Neural cell (in vitro differentiated cells): ENCODE measurements around the gene CMTM5. TPM values are rescaled to one million over a fixed set of nuclear protein-coding genes. Genes with fewer than 3 reads are reported as not detected.

Experiments
- H2AFZ ChIP-seq: fragments of 200-600, 300-800 bp; sonication (generic), shearing (Covaris generic); 2 replicates; pipeline ENCODE4 v1.6.0; 2014; ENCODE audit warnings: low read depth, mild to moderate bottlenecking, antibody characterized with exemption, low read length, moderate library complexity
- H3F3A ChIP-seq: fragments of 200-600 bp; shearing (Covaris generic); 2 replicates; pipeline ENCODE4 v1.6.1; 2016; ENCODE audit warnings: mild to moderate bottlenecking, moderate library complexity, mixed read lengths, antibody characterized with exemption, low read length; ENCODE audit not compliant: insufficient read depth, poor library complexity, severe bottlenecking
- H3K27ac ChIP-seq: fragments of 200-600, 300-800 bp; sonication (generic), shearing (Covaris generic); 2 replicates; pipeline ENCODE4 v1.5.1; 2014; ENCODE audit warnings: mild to moderate bottlenecking, low read length, moderate library complexity
- H3K27me3 ChIP-seq: fragments of 300-800, 200-600 bp; sonication (generic), shearing (Covaris generic); 2 replicates; pipeline ENCODE4 v1.6.0; 2014; ENCODE audit warnings: mild to moderate bottlenecking, low read depth, low read length, moderate library complexity; ENCODE audit not compliant: insufficient read depth
- H3K36me3 ChIP-seq: fragments of 300-800, 200-600 bp; sonication (generic), shearing (Covaris generic); 2 replicates; pipeline ENCODE4 v1.5.1; 2014; ENCODE audit warnings: mild to moderate bottlenecking, antibody characterized with exemption, low read length, moderate library complexity; ENCODE audit not compliant: insufficient read depth
- H3K4me2 ChIP-seq: fragments of 300-800, 200-600 bp; sonication (generic), shearing (Covaris generic); 2 replicates; pipeline ENCODE4 v1.6.0; 2014; ENCODE audit warnings: mild to moderate bottlenecking, low read length
- H3K4me3 ChIP-seq: fragments of 300-800, 200-600 bp; sonication (generic), shearing (Covaris generic); 2 replicates; pipeline ENCODE4 v1.5.1; 2014; ENCODE audit warnings: mild to moderate bottlenecking, low read length, moderate library complexity
- H3K79me2 ChIP-seq: fragments of 200-600 bp; shearing (Covaris generic); replicated peaks from 2 replicates; pipeline ENCODE4 v1.6.0; 2014; ENCODE audit warnings: mild to moderate bottlenecking, low read length, moderate library complexity; ENCODE audit not compliant: insufficient read depth
- H3K9ac ChIP-seq: fragments of 300-800, 200-600 bp; sonication (generic), shearing (Covaris generic); 2 replicates; pipeline ENCODE4 v1.6.1; 2016; ENCODE audit warnings: mild to moderate bottlenecking, low read length, mixed read lengths
- H3K9me2 ChIP-seq: fragments of 200-600 bp; shearing (Covaris generic); 2 replicates; pipeline ENCODE4 v1.6.1; 2016; ENCODE audit warnings: mild to moderate bottlenecking, low read length, mixed read lengths; ENCODE audit not compliant: insufficient read depth
- H3K9me3 ChIP-seq: fragments of 200-600, 300-800 bp; sonication (generic), shearing (Covaris generic); 2 replicates; pipeline ENCODE4 v1.6.1; 2016; ENCODE audit warnings: mild to moderate bottlenecking, mixed run types, low read length, moderate library complexity, mixed read lengths
- H4K20me1 ChIP-seq: fragments of 200-600 bp; shearing (Covaris generic); 2 replicates; pipeline ENCODE4 v1.6.1; 2016; ENCODE audit warnings: mild to moderate bottlenecking, mixed run types; ENCODE audit not compliant: insufficient read depth
- EP300 ChIP-seq: fragments of 450-650 bp; conservative IDR thresholded peaks from 2 replicates; pipeline ENCODE4 v1.6.1; 2014; ENCODE audit warnings: antibody characterized with exemption, mild to moderate bottlenecking, moderate library complexity; ENCODE audit not compliant: poor library complexity, severe bottlenecking
- EZH2 ChIP-seq: fragments of 200-600, 300-800 bp; shearing (Covaris generic), sonication (generic); IDR thresholded peaks from 2 replicates; pipeline ENCODE4 v1.6.1; 2014; ENCODE audit warnings: antibody characterized with exemption, low read length, borderline replicate concordance, mild to moderate bottlenecking; ENCODE audit not compliant: insufficient read depth, poor library complexity, severe bottlenecking
- MXI1 ChIP-seq: fragments of 450-650 bp; conservative IDR thresholded peaks from 2 replicates; pipeline ENCODE4 v1.6.1; 2014; ENCODE audit warnings: antibody characterized with exemption, mild to moderate bottlenecking; ENCODE audit not compliant: poor library complexity, severe bottlenecking
- POLR2AphosphoS5 ChIP-seq: IDR thresholded peaks from 2 replicates; pipeline ENCODE4 v1.6.1; 2012
- RAD21 ChIP-seq: fragments of 450-650 bp; conservative IDR thresholded peaks from 2 replicates; pipeline ENCODE4 v1.6.1; 2014; ENCODE audit warnings: antibody characterized with exemption, mild to moderate bottlenecking, moderate library complexity
- SMC3 ChIP-seq: fragments of 450-650 bp; conservative IDR thresholded peaks from 2 replicates; pipeline ENCODE4 v1.6.1; 2014; ENCODE audit warnings: antibody characterized with exemption, mild to moderate bottlenecking, moderate library complexity; ENCODE audit not compliant: poor library complexity
- TAF1 ChIP-seq: IDR thresholded peaks from 2 replicates; pipeline ENCODE4 v1.6.1; 2012; ENCODE audit warnings: low read depth
- polyA plus RNA-seq: library from polyadenylated mRNA; depleted of rRNA; stranded (reverse); fragments of >200 nt; gene quantifications from 2 replicates; pipeline ENCODE4 v1.2.3, GENCODE V29; 2014
- TF ChIP-seq, protein P1 (sequence below): IDR thresholded peaks from 2 replicates; pipeline ENCODE4 v1.6.1; 2012; ENCODE audit warnings: borderline replicate concordance
- TF ChIP-seq, protein P2 (sequence below): fragments of 450-650 bp; IDR thresholded peaks from 2 replicates; pipeline ENCODE4 v1.5.1; 2014; ENCODE audit warnings: antibody characterized with exemption, mild to moderate bottlenecking, moderate library complexity; ENCODE audit not compliant: poor library complexity, severe bottlenecking

The CMTM5 gene
- polyA plus RNA-seq, 1 donor from 2014 or later: not detected

DNA sequence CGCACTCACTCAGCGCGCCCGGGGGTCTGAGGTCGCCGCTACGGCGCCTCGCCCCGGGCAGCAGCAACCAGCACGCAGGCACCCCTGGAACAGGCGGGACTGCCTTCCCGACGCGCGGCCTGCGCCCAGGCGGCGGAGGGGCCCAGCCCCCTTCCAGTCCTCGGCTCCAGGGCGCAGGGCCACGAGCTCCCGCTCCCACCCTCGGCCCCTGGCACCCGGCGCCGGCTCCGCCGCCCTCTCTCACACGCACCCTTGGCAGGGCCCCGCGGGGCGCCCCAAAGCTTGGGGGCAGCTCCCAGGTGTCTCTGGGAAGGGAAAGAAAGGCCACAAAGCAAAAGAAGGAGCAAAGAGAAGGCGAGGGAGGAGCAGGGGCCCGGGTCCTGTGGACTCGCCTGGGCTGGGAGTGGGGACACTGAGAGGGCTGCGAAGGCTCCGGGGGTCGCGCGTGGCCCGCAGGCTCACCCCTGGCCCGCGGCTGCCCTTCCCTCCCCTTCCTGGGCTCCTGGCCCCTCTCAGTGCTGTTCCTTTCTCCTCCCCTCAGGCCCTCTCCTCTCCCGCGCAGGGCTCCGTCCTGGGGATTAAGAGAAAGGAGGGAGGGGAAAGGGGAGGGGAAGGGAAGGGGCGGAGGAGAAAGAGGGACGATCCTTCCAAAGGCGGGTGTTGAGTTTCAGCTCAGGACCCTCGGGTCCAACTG is 11.0 kb upstream of the CMTM5 start:
- H3K9me2 ChIP-seq: no peaks in the 10 kb centered on the region
- peak overlapping the region; percentile 21 for H3K4me3 ChIP-seq
- no peaks in the 10 kb centered on the region for H4K20me1 ChIP-seq
- TF ChIP-seq, protein P1, sequence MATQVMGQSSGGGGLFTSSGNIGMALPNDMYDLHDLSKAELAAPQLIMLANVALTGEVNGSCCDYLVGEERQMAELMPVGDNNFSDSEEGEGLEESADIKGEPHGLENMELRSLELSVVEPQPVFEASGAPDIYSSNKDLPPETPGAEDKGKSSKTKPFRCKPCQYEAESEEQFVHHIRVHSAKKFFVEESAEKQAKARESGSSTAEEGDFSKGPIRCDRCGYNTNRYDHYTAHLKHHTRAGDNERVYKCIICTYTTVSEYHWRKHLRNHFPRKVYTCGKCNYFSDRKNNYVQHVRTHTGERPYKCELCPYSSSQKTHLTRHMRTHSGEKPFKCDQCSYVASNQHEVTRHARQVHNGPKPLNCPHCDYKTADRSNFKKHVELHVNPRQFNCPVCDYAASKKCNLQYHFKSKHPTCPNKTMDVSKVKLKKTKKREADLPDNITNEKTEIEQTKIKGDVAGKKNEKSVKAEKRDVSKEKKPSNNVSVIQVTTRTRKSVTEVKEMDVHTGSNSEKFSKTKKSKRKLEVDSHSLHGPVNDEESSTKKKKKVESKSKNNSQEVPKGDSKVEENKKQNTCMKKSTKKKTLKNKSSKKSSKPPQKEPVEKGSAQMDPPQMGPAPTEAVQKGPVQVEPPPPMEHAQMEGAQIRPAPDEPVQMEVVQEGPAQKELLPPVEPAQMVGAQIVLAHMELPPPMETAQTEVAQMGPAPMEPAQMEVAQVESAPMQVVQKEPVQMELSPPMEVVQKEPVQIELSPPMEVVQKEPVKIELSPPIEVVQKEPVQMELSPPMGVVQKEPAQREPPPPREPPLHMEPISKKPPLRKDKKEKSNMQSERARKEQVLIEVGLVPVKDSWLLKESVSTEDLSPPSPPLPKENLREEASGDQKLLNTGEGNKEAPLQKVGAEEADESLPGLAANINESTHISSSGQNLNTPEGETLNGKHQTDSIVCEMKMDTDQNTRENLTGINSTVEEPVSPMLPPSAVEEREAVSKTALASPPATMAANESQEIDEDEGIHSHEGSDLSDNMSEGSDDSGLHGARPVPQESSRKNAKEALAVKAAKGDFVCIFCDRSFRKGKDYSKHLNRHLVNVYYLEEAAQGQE: no peak
- TF ChIP-seq EP300 (no peak), RAD21 (no peak), TAF1 (no peak), SMC3 (no peak), POLR2AphosphoS5 (no peak), EZH2 (no peak), MXI1 (no peak)
- TF ChIP-seq, protein P2, sequence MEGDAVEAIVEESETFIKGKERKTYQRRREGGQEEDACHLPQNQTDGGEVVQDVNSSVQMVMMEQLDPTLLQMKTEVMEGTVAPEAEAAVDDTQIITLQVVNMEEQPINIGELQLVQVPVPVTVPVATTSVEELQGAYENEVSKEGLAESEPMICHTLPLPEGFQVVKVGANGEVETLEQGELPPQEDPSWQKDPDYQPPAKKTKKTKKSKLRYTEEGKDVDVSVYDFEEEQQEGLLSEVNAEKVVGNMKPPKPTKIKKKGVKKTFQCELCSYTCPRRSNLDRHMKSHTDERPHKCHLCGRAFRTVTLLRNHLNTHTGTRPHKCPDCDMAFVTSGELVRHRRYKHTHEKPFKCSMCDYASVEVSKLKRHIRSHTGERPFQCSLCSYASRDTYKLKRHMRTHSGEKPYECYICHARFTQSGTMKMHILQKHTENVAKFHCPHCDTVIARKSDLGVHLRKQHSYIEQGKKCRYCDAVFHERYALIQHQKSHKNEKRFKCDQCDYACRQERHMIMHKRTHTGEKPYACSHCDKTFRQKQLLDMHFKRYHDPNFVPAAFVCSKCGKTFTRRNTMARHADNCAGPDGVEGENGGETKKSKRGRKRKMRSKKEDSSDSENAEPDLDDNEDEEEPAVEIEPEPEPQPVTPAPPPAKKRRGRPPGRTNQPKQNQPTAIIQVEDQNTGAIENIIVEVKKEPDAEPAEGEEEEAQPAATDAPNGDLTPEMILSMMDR: no peak
- H3K79me2 ChIP-seq: peaks cover 25% of the 10 kb centered on the region
- no peaks in the 10 kb centered on the region for H3F3A ChIP-seq
- no peak overlapping the region for H3K27ac ChIP-seq
- no peak overlapping the region for H2AFZ ChIP-seq
- H3K36me3 ChIP-seq: no peaks in the 10 kb centered on the region
- H3K4me2 ChIP-seq: no peak overlapping the region
- no peaks in the 10 kb centered on the region for H3K9me3 ChIP-seq
- H3K27me3 ChIP-seq: peaks cover 12% of the 10 kb centered on the region
- H3K9ac ChIP-seq: peak overlapping the region; percentile 16

DNA sequence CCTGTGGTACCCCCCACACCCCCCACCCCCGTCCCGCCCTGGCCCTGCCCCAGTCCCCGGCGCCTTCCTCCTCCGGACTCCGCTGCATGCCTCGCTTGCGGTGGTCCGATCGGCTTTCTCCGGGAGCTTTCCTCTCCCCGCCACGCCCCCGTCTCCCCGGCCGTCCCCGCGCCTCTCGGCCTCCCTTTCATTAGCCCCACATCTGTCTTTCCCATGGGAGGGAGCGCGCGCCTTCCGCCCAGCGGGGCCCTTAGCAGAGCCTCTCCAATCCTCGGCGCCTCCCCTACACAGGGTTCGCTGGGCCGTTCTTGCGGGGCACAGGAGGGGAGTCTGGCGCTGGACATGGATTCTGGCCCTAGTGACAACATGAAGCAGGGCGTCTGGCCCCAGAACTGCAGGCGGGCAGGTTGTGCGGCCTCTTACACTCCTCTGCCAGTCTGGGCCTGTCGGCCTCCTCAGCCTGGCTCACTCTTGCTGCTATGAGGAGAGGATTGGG is 10.4 kb upstream of the CMTM5 start:
- no peaks in the 10 kb centered on the region for H3K9me2 ChIP-seq
- H3K27ac ChIP-seq: no peak overlapping the region
- peaks cover 23% of the 10 kb centered on the region for H3K79me2 ChIP-seq
- H3K4me2 ChIP-seq: no peak overlapping the region
- no peaks in the 10 kb centered on the region for H3F3A ChIP-seq
- H4K20me1 ChIP-seq: no peaks in the 10 kb centered on the region
- H3K9ac ChIP-seq: no peak overlapping the region
- H3K27me3 ChIP-seq: peaks cover 12% of the 10 kb centered on the region
- H2AFZ ChIP-seq: no peak overlapping the region
- H3K9me3 ChIP-seq: no peaks in the 10 kb centered on the region
- H3K36me3 ChIP-seq: no peaks in the 10 kb centered on the region
- TF ChIP-seq, protein P2: no peak
- TF ChIP-seq RAD21 (no peak), EZH2 (no peak), POLR2AphosphoS5 (no peak), SMC3 (no peak), TAF1 (no peak), EP300 (no peak), MXI1 (no peak)
- TF ChIP-seq, protein P1: no peak
- H3K4me3 ChIP-seq: no peak overlapping the region
